HepG2 (cell line): ENCODE data around the gene SIAH2. TPM values are rescaled to one million over a fixed set of nuclear protein-coding genes. Genes with fewer than 3 reads are reported as not detected.

Source experiments
- CCAR2 ChIP-seq: fragments of 200-400 bp; formaldehyde crosslinking; optimal IDR thresholded peaks from 2 replicates; pipeline ENCODE3; 2018; ENCODE audit warnings: low read depth, mild to moderate bottlenecking, low read length, moderate library complexity
- CREBL2 ChIP-seq: sonication (generic); formaldehyde crosslinking; IDR thresholded peaks from 2 replicates; pipeline ENCODE4 v1.8.1; 2023; ENCODE audit warnings: missing genetic modification reagents, mild to moderate bottlenecking, borderline replicate concordance
- HMGXB3 ChIP-seq: sonication (generic); formaldehyde crosslinking; IDR thresholded peaks from 2 replicates; pipeline ENCODE4 v1.4.0; 2020; ENCODE audit warnings: missing genetic modification reagents, borderline replicate concordance
- MIER3 ChIP-seq: IDR thresholded peaks from 2 replicates; pipeline ENCODE4 v1.6.1; 2016; ENCODE audit warnings: missing compliant biosample characterization, borderline replicate concordance
- ONECUT2 ChIP-seq: sonication (generic); formaldehyde crosslinking; IDR thresholded peaks from 2 replicates; pipeline ENCODE4 v1.4.0; 2020; ENCODE audit warnings: missing genetic modification reagents
- PCBP1 ChIP-seq: fragments of 200-400 bp; formaldehyde crosslinking; IDR thresholded peaks from 2 replicates; pipeline ENCODE4 v1.6.1; 2017; ENCODE audit warnings: mild to moderate bottlenecking, low read depth, low read length, borderline replicate concordance
- REL ChIP-seq: sonication (generic); formaldehyde crosslinking; conservative IDR thresholded peaks from 2 replicates; pipeline ENCODE4 v1.8.0; 2022; ENCODE audit warnings: mild to moderate bottlenecking, missing genetic modification reagents, moderate library complexity
- TCF12 ChIP-seq, 2 experiments: fragments of 450-650 bp in 1 of 2; sonication (generic) in 1 of 2; formaldehyde crosslinking in 1 of 2; IDR thresholded peaks; 2 replicates each; pipeline versions ENCODE4 v1.6.1 to v1.8.0; 2017 to 2022; ENCODE audit warnings: antibody characterized with exemption in 1 of 2, mild to moderate bottlenecking in 1 of 2, missing genetic modification reagents in 1 of 2, moderate library complexity in 1 of 2
- ZFP37 ChIP-seq: sonication (generic); formaldehyde crosslinking; IDR thresholded peaks from 2 replicates; pipeline ENCODE4 v1.4.0; 2020; ENCODE audit warnings: missing genetic modification reagents, borderline replicate concordance
- ZNF18 ChIP-seq: sonication (generic); formaldehyde crosslinking; IDR thresholded peaks from 2 replicates; pipeline ENCODE4 v1.8.0; 2022; ENCODE audit warnings: mild to moderate bottlenecking, missing genetic modification reagents; ENCODE audit not compliant: insufficient replicate concordance
- ZNF44 ChIP-seq: sonication (generic); formaldehyde crosslinking; IDR thresholded peaks from 2 replicates; pipeline ENCODE4 v1.5.1; 2020; ENCODE audit warnings: mild to moderate bottlenecking, missing genetic modification reagents
- ZNF75D ChIP-seq: sonication (generic); formaldehyde crosslinking; IDR thresholded peaks from 2 replicates; pipeline ENCODE4 v1.8.1; 2023; ENCODE audit warnings: missing genetic modification reagents, mild to moderate bottlenecking, borderline replicate concordance
- polyA plus RNA-seq, 8 experiments: library from polyadenylated mRNA; depleted of rRNA in 3 of 8; stranded (reverse) in 7 of 8; unstranded in 1 of 8; fragments of >200 nt; fragmentation: Illumina TruSeq in 4 of 8; extraction: Trizol in 4 of 8; gene quantifications; 2 replicates each; pipeline versions ENCODE4 v1.2.1 to v1.2.3, GENCODE V29; 2011 to 2016; ENCODE audit warnings: low read depth in 4 of 8, missing spikeins in 1 of 8, mixed read lengths in 1 of 8; ENCODE audit not compliant: insufficient read depth in 1 of 8
- total RNA-seq, 5 experiments: library from RNA; depleted of rRNA; stranded (reverse); fragments of >200 nt; fragmentation: Illumina TruSeq; extraction: Trizol; gene quantifications; 2 replicates each; pipeline ENCODE4 v1.2.3, GENCODE V29; 2016; ENCODE audit warnings: low read depth in 1 of 5
- TF ChIP-seq, protein P1 (sequence below): sonication (generic); formaldehyde crosslinking; IDR thresholded peaks from one replicate; pipeline ENCODE4 v1.5.1; 2020; ENCODE audit warnings: mild to moderate bottlenecking, missing genetic modification reagents; ENCODE audit errors: not compliant biosample characterization

SIAH2 gene
- total and polyA plus RNA-seq, 2 of the 13 experiments (the other 11 are each of a cell fraction or from before 2014, with no cell fraction given) = 71.8 to 117 TPM

DNA sequence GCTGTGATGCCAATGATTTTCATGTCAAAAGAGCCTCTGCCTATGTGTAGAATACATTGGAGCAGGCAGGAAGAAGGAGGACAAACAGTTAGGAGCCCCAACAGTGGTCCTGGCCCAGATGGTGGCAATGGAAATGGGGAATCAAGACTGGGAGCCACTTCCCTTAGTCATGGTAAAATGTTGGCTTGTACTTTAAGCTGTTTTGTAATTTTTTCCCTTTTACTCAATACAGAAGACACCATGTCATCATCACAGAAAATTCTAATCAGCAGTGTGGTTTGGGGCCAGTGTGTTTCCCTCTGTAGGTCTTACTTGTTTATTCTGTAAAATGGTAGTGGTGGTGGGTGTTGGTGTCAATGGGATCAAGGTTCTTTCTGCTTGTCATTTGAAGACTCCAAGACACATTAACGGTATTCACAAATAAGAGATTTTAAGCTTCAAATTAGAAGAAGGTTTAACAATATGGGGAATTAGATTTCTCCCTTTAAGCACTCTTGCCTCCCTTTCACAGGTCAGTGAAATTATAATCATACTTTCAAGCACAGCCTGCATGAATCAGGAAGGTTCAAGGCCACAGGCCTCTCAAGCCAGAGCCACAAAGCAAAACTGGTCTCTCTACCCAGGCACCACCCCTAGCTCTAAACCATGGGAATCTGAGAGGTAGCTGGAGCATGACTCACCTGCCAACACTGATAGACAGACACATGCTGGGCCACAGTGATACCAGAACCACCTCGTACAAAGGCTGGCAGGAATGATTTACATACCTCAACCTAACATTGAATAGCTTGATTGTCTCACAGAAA, 24.9 kb downstream of the SIAH2 start (continued):
- TF ChIP-seq CCAR2 (no peak), ONECUT2 (CRISPR knock-in tag) (no peak), TCF12 (IDR thresholded peaks at IDR 0.05) (no peak), TCF12 (CRISPR knock-in tag; IDR thresholded peaks at IDR 0.05) (no peak), ZNF18 (CRISPR knock-in tag) (peak; percentile 46), CREBL2 (CRISPR knock-in tag) (no peak), REL (CRISPR knock-in tag) (no peak), ZFP37 (CRISPR knock-in tag) (no peak), ZNF75D (CRISPR knock-in tag) (no peak), MIER3 (CRISPR knock-in tag) (no peak), ZNF44 (CRISPR knock-in tag) (no peak), PCBP1 (no peak), HMGXB3 (no peak)
- TF ChIP-seq, protein P1, sequence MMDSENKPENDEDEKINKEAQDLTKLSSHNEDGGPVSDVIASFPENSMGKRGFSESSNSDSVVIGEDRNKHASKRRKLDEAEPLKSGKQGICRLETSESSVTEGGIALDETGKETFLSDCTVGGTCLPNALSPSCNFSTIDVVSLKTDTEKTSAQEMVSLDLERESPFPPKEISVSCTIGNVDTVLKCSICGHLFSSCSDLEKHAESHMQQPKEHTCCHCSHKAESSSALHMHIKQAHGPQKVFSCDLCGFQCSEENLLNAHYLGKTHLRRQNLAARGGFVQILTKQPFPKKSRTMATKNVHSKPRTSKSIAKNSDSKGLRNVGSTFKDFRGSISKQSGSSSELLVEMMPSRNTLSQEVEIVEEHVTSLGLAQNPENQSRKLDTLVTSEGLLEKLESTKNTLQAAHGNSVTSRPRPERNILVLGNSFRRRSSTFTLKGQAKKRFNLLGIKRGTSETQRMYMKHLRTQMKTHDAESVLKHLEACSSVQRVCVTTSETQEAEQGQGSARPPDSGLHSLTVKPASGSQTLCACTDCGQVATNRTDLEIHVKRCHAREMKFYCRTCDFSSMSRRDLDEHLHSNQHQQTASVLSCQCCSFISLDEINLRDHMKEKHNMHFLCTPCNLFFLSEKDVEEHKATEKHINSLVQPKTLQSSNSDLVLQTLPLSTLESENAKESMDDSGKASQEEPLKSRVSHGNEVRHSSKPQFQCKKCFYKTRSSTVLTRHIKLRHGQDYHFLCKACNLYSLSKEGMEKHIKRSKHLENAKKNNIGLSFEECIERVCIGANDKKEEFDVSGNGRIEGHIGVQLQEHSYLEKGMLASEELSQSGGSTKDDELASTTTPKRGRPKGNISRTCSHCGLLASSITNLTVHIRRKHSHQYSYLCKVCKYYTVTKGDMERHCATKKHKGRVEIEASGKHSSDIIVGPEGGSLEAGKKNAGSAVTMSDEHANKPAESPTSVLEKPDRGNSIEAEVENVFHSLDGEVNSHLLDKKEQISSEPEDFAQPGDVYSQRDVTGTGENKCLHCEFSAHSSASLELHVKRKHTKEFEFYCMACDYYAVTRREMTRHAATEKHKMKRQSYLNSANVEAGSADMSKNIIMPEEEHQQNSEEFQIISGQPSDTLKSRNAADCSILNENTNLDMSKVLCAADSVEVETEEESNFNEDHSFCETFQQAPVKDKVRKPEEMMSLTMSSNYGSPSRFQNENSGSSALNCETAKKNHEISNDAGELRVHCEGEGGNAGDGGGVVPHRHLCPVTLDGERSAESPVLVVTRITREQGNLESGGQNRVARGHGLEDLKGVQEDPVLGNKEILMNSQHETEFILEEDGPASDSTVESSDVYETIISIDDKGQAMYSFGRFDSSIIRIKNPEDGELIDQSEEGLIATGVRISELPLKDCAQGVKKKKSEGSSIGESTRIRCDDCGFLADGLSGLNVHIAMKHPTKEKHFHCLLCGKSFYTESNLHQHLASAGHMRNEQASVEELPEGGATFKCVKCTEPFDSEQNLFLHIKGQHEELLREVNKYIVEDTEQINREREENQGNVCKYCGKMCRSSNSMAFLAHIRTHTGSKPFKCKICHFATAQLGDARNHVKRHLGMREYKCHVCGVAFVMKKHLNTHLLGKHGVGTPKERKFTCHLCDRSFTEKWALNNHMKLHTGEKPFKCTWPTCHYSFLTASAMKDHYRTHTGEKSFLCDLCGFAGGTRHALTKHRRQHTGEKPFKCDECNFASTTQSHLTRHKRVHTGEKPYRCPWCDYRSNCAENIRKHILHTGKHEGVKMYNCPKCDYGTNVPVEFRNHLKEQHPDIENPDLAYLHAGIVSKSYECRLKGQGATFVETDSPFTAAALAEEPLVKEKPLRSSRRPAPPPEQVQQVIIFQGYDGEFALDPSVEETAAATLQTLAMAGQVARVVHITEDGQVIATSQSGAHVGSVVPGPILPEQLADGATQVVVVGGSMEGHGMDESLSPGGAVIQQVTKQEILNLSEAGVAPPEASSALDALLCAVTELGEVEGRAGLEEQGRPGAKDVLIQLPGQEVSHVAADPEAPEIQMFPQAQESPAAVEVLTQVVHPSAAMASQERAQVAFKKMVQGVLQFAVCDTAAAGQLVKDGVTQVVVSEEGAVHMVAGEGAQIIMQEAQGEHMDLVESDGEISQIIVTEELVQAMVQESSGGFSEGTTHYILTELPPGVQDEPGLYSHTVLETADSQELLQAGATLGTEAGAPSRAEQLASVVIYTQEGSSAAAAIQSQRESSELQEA = no peak
